Suppressor macrophage (primary cell): ENCODE results near the gene SNRNP70.

Experiments
- DNase-seq, 4 experiments: peaks; one replicate each; pipeline ENCODE4 v3.0.0-alpha.2; 2020 to 2022

SNRNP70 gene

GRCh38 chr19:49064768-49065611 is 20.3 kb upstream of the SNRNP70 start, which contains the start of gene NTF4:
NTF4 (minus strand) TSS chr19:49064818; CDS start chr19:49061997, 2,821 bp downstream.
- DNase-seq: no peak

GRCh38 chr19:49065905-49066512 is 19.2 kb upstream of the SNRNP70 start:
- no peak for DNase-seq

- no peak for DNase-seq
Observed at GRCh38 chr19:49067554-49067953, 17.7 kb upstream of the SNRNP70 start.

- DNase-seq: no peak
Observed at GRCh38 chr19:49069026-49069425, 16.2 kb upstream of the SNRNP70 start.

- no peak for DNase-seq
Observed at GRCh38 chr19:49070416-49070815, 14.8 kb upstream of the SNRNP70 start.

GRCh38 chr19:49071860-49072547 is 13.2 kb upstream of the SNRNP70 start:
- DNase-seq: peak in 2 of 4 experiments; percentile 27 to 42

GRCh38 chr19:49073514-49074378 is 11.5 kb upstream of the SNRNP70 start:
- DNase-seq: peak; percentile 34 to 58 (median 47)

GRCh38 chr19:49074869-49075268 is 10.4 kb upstream of the SNRNP70 start:
- peak; percentile 39 to 63 (median 50) for DNase-seq

GRCh38 chr19:49080392-49080791 is 4.9 kb upstream of the SNRNP70 start:
- no peak for DNase-seq

GRCh38 chr19:49081273-49081672 is 4.0 kb upstream of the SNRNP70 start:
- DNase-seq: no peak

- DNase-seq: no peak
Observed at GRCh38 chr19:49084206-49085019, 838 bp upstream of the SNRNP70 start.

- no peak for DNase-seq
Observed at GRCh38 chr19:49085868-49086232, 599 bp downstream of the SNRNP70 start.

- DNase-seq: no peak
Observed at GRCh38 chr19:49086296-49086695, 1.0 kb downstream of the SNRNP70 start.

GRCh38 chr19:49091391-49092038 is 6.3 kb downstream of the SNRNP70 start:
- no peak for DNase-seq

- no peak for DNase-seq
Observed at GRCh38 chr19:49092686-49093085, 7.4 kb downstream of the SNRNP70 start.

GRCh38 chr19:49094505-49095482 is 9.5 kb downstream of the SNRNP70 start:
- DNase-seq: no peak

- peak; percentile 74 to 82 (median 78) for DNase-seq
Observed at GRCh38 chr19:49097453-49098288, 12.4 kb downstream of the SNRNP70 start.

GRCh38 chr19:49098795-49099194 is 13.5 kb downstream of the SNRNP70 start:
- DNase-seq: no peak

- no peak for DNase-seq
Observed at GRCh38 chr19:49101160-49101559, 15.9 kb downstream of the SNRNP70 start.
